ENCODE results near the gene TMEM161A.
"Not testable (repeated sequence)": the region's sequence is repeated elsewhere in the genome, so short reads cannot be mapped to it uniquely, and the experiment has no call there.

The TMEM161A gene

DNA sequence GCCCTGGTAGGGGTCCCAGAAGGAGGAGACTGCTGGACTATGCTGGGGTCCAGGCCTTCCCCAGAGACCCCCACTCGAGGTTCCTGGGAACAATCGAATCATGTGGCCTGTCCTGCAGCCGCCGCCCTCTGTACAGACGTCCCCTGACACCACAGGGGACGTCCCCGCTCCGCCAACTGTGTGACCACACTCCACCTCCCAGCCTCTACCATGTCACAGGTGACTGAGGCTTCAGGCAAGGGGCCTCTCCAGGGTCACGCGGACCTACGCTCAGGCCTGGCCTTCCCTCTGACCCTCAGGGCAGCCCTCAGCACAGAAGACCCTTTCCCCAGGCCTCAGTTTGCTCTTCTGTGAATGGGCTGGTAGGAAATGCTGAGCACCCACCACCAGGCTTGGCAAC is 13.1 kb upstream of the TMEM161A start:
- Histone ChIP-seq H3K27ac (ENCODE audit: extremely low read depth, low read depth, low read length) (no peak overlapping the region), H3K36me3 (ENCODE audit: control insufficient read depth in 2 of 2, insufficient read depth in 1 of 2, low read length in 2 of 2) (peaks cover 0 to 5% of the 10 kb centered on the region in 2 experiments; a peak in 2 of 3 replicates), H3K4me3 (ENCODE audit: low read depth, low read length) (no peak overlapping the region), H3K9me3 (ENCODE audit: control insufficient read depth, insufficient read depth, low read depth, low read length) (no peaks in the 10 kb centered on the region), H3K4me1 (ENCODE audit: control insufficient read depth, insufficient read depth, low read length) (no peaks in the 10 kb centered on the region)
- TF ChIP-seq OVOL3 (tag by site-specific recombination; IDR thresholded peaks at IDR 0.05) (no peak), ZNF548 (tag by site-specific recombination; IDR thresholded peaks at IDR 0.05) (no peak), ZNF785 (tag by site-specific recombination; IDR thresholded peaks at IDR 0.05) (no peak), ZNF169 (tag by site-specific recombination; IDR thresholded peaks at IDR 0.05) (no peak), ZNF292 (tag by site-specific recombination; IDR thresholded peaks at IDR 0.05; ENCODE audit: borderline replicate concordance, low read depth) (no peak)
- POLR2A ChIA-PET: interaction anchor here (0.5 kb wide), 1 partner anchor 29 kb away, joined by 4 read pairs; no protein-coding TSS in a partner anchor
- CTCF ChIA-PET: interaction anchor here (0.6 kb wide), 1 partner anchor 23 kb away, joined by 5 read pairs; no protein-coding TSS in a partner anchor

DNA sequence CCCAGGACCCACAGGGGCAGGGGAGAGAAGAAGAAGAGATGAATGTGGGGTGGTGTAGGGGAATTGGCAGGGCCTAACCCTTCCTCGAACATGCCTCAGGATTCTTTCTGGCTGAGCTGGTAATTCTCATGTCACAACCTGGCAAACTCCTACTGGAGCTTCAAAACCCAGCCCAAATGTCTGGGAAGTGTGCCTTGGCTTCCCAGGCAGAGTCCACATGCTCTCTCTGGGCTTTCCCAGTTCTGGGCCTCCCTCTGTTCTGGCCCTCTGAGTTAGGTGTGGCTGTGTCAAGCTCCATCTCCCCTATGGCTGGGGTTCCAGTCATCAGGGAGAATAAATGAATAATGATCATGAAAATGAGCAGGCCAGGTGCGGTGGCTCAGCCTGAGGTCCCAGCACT is 11.2 kb upstream of the TMEM161A start:
- Histone ChIP-seq H3K4me1 (ENCODE audit: control insufficient read depth, insufficient read depth, low read length) (no peaks in the 10 kb centered on the region), H3K27ac (ENCODE audit: extremely low read depth, low read depth, low read length) (no peak overlapping the region), H3K9me3 (ENCODE audit: control insufficient read depth, insufficient read depth, low read depth, low read length) (no peaks in the 10 kb centered on the region), H3K36me3 (ENCODE audit: control insufficient read depth in 2 of 2, insufficient read depth in 1 of 2, low read length in 2 of 2) (peaks cover 0 to 5% of the 10 kb centered on the region in 2 experiments; a peak in 2 of 3 replicates), H3K4me3 (ENCODE audit: low read depth, low read length) (no peak overlapping the region)
- ChIA-PET CTCF (interaction anchor here (0.6 to 5.4 kb wide), 3 partner anchors 25 to 560 kb away, joined by 3 to 37 read pairs (median 10); no protein-coding TSS in a partner anchor), POLR2A (no interaction called here)
- TF ChIP-seq ZNF112 (tag by site-specific recombination; IDR thresholded peaks at IDR 0.05) (no peak), ZNF394 (tag by site-specific recombination; IDR thresholded peaks at IDR 0.05; ENCODE audit: borderline replicate concordance) (no peak), ZFP3 (tag by site-specific recombination; IDR thresholded peaks at IDR 0.05; ENCODE audit: low read depth) (peak; percentile 65), ZNF341 (tag by site-specific recombination; IDR thresholded peaks at IDR 0.05; ENCODE audit: low read depth) (no peak), ZNF248 (tag by site-specific recombination; IDR thresholded peaks at IDR 0.05) (no peak)
- TF ChIP-seq, protein P1, sequence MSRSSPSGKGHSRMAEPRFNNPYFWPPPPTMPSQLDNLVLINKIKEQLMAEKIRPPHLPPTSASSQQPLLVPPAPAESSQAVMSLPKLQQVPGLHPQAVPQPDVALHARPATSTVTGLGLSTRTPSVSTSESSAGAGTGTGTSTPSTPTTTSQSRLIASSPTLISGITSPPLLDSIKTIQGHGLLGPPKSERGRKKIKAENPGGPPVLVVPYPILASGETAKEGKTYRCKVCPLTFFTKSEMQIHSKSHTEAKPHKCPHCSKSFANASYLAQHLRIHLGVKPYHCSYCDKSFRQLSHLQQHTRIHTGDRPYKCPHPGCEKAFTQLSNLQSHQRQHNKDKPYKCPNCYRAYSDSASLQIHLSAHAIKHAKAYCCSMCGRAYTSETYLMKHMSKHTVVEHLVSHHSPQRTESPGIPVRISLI (tag by site-specific recombination; IDR thresholded peaks at IDR 0.05): no peak

DNA sequence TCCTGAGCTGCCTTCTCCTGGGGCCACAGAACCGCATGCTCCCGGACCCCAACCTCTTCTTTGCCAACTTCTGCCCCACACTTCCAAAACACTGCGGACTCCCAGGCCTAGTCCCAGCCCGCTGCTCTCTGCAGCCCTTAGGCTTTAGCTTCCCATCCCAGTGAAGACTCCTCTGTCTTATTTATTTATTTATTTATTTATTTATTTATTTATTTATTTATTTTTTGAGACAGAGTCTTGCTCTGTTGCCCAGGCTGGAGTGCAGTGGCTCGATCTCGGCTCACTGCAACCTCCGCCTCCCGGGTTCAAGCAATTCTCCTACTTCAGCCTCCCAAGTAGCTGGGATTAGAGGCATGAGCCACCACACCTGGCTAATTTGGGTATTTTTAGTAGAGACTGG is 10.2 kb upstream of the TMEM161A start:
- not testable (repeated sequence) for H3K27ac ChIP-seq (ENCODE audit: extremely low read depth, low read depth, low read length); H3K9me3 ChIP-seq (ENCODE audit: control insufficient read depth, insufficient read depth, low read depth, low read length); H3K36me3 ChIP-seq (ENCODE audit: control insufficient read depth in 2 of 2, insufficient read depth in 1 of 2, low read length in 2 of 2); H3K4me3 ChIP-seq (ENCODE audit: low read depth, low read length); H3K4me1 ChIP-seq (ENCODE audit: control insufficient read depth, insufficient read depth, low read length)
- CTCF ChIA-PET: interaction anchor here (0.6 to 5.4 kb wide), 8 partner anchors 9 to 342 kb away, joined by 3 to 47 read pairs (median 8); no protein-coding TSS in a partner anchor
- POLR2A ChIA-PET: interaction anchor here (0.6 kb wide), 1 partner anchor 24 kb away, joined by 7 read pairs; no protein-coding TSS in a partner anchor
- TF ChIP-seq, protein P2, sequence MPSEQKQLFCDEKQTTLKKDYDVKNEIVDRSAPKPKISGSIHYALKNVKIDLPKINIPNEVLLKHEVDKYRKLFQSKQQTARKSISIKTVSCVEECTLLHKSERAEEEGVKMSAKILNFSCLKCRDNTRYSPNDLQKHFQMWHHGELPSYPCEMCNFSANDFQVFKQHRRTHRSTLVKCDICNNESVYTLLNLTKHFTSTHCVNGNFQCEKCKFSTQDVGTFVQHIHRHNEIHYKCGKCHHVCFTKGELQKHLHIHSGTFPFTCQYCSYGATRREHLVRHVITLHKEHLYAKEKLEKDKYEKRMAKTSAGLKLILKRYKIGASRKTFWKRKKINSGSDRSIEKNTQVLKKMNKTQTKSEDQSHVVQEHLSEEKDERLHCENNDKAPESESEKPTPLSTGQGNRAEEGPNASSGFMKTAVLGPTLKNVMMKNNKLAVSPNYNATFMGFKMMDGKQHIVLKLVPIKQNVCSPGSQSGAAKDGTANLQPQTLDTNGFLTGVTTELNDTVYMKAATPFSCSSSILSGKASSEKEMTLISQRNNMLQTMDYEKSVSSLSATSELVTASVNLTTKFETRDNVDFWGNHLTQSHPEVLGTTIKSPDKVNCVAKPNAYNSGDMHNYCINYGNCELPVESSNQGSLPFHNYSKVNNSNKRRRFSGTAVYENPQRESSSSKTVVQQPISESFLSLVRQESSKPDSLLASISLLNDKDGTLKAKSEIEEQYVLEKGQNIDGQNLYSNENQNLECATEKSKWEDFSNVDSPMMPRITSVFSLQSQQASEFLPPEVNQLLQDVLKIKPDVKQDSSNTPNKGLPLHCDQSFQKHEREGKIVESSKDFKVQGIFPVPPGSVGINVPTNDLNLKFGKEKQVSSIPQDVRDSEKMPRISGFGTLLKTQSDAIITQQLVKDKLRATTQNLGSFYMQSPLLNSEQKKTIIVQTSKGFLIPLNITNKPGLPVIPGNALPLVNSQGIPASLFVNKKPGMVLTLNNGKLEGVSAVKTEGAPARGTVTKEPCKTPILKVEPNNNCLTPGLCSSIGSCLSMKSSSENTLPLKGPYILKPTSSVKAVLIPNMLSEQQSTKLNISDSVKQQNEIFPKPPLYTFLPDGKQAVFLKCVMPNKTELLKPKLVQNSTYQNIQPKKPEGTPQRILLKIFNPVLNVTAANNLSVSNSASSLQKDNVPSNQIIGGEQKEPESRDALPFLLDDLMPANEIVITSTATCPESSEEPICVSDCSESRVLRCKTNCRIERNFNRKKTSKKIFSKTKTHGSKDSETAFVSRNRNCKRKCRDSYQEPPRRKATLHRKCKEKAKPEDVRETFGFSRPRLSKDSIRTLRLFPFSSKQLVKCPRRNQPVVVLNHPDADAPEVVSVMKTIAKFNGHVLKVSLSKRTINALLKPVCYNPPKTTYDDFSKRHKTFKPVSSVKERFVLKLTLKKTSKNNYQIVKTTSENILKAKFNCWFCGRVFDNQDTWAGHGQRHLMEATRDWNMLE (tag by site-specific recombination; conservative IDR thresholded peaks at IDR 0.05; ENCODE audit: low read depth): peak; percentile 81
- peak; percentile 53; the same call in 1 of the 2 replicates for TF ChIP-seq ZNF433 (tag by site-specific recombination; IDR thresholded peaks at IDR 0.05; ENCODE audit: low read depth)
- peak; percentile 18; the same call in 1 of the 2 replicates for TF ChIP-seq ZNF654 (tag by site-specific recombination; IDR thresholded peaks at IDR 0.05; ENCODE audit: low read depth)
- TF ChIP-seq ZBTB8A (tag by site-specific recombination; IDR thresholded peaks at IDR 0.05): peak; percentile 70
- TF ChIP-seq ZNF366 (tag by site-specific recombination; conservative IDR thresholded peaks at IDR 0.05): 0 out of 2 replicates have a peak, but pooled peaks have one; percentile 15
- TF ChIP-seq ZNF140 (tag by site-specific recombination; IDR thresholded peaks at IDR 0.05): peak; percentile 51; the same call in 1 of the 2 replicates
- peak; percentile 35; the same call in 1 of the 2 replicates for TF ChIP-seq ZBTB21 (tag by site-specific recombination; IDR thresholded peaks at IDR 0.05)
- TF ChIP-seq, protein P3, sequence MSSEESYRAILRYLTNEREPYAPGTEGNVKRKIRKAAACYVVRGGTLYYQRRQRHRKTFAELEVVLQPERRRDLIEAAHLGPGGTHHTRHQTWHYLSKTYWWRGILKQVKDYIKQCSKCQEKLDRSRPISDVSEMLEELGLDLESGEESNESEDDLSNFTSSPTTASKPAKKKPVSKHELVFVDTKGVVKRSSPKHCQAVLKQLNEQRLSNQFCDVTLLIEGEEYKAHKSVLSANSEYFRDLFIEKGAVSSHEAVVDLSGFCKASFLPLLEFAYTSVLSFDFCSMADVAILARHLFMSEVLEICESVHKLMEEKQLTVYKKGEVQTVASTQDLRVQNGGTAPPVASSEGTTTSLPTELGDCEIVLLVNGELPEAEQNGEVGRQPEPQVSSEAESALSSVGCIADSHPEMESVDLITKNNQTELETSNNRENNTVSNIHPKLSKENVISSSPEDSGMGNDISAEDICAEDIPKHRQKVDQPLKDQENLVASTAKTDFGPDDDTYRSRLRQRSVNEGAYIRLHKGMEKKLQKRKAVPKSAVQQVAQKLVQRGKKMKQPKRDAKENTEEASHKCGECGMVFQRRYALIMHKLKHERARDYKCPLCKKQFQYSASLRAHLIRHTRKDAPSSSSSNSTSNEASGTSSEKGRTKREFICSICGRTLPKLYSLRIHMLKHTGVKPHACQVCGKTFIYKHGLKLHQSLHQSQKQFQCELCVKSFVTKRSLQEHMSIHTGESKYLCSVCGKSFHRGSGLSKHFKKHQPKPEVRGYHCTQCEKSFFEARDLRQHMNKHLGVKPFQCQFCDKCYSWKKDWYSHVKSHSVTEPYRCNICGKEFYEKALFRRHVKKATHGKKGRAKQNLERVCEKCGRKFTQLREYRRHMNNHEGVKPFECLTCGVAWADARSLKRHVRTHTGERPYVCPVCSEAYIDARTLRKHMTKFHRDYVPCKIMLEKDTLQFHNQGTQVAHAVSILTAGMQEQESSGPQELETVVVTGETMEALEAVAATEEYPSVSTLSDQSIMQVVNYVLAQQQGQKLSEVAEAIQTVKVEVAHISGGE (tag by site-specific recombination; conservative IDR thresholded peaks at IDR 0.05; ENCODE audit: low read depth): peak; percentile 68
- peak; percentile 80; the same call in 1 of the 2 replicates for TF ChIP-seq ZNF558 (tag by site-specific recombination; IDR thresholded peaks at IDR 0.05)
- peak; percentile 79 for TF ChIP-seq ZNF426 (tag by site-specific recombination; IDR thresholded peaks at IDR 0.05)
- TF ChIP-seq RBAK (tag by site-specific recombination; IDR thresholded peaks at IDR 0.05): 0 out of 2 replicates have a peak, but pooled peaks have one; percentile 17
- TF ChIP-seq ZNF394 (tag by site-specific recombination; IDR thresholded peaks at IDR 0.05; ENCODE audit: borderline replicate concordance): peak; percentile 97

Data from HEK293 (cell line).